GM04504 (cell line): ENCODE measurements around the gene CSPG5.

Source experiments
- DNase-seq: peaks from one replicate; pipeline ENCODE4 v3.0.0-alpha.2; 2012; ENCODE audit warnings: low read depth

CSPG5 gene

DNA sequence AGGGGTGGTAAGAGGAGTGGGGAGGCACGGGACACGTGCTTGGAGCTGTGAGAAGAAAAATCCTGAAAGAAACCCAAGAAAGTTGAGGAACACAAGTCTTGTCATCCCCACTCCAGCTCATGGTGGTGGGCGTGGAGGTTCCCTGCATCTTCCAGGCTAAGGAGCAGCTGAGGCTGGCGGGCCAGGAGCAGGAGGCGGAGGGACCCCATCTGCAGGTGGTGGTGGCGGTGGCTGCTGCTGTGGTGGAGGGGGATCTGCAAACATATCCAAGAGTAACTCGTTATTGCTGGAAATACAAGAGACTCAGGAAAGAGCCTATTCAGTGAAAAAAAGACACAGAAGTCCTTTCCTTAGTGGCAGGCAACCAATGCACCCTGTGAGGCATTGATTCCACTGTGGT, 9.4 kb upstream of the CSPG5 start:
- no peak for DNase-seq

DNA sequence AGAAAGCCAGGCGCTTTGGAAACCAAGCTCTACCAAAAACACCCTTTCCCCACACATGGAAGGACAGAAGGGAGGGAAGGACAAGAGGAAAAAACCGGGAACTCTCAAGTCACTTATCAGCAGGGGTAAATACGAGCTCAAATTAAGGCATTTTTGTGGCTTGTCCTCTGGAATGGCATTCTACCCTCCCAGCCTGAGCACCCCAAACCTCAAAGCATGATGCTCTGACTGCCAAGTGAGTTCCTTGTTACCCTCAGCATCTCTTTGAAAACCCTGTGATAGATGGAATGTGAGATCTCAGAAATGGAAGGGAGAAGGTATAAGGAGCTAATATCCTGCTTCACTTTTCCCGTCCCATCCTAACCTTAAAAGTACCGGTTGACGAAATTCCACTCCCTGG, 8.1 kb upstream of the CSPG5 start:
- DNase-seq = no peak

DNA sequence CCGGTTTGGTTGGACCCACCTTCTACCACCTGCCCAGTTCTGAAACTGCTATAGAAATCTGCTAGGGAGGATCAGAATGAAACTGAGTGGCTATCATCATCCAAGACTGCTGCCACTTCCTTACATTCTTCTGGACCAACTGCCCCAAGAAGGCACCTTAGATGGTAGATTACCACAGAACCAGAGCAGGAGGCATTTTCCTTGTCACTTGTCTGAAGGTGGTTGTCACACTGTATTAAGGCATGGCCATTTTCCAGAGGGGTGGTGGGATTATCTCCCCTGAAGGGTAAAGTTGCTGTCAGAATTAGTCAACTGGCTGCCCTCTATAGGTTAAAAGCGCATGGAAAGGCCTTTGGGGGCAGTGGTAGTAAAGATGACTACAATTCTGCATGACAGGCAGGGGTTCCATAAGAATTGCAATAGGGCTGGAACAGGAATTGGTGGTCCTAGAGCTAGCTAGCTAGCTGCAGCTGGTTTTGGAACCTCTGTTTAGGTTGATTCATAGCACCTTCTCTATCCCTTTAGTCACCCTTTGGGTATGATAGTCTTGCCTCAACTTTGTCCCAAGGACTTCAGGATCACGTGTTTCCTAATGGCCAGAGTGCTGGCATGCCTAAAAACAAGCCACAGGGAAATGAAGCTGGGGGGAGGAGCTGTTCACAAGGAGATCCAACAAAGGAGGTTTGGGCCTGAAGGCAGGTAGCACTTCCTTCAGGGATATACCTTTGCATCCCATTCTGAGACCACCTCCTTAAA, 4.8 kb upstream of the CSPG5 start:
- DNase-seq = no peak

DNA sequence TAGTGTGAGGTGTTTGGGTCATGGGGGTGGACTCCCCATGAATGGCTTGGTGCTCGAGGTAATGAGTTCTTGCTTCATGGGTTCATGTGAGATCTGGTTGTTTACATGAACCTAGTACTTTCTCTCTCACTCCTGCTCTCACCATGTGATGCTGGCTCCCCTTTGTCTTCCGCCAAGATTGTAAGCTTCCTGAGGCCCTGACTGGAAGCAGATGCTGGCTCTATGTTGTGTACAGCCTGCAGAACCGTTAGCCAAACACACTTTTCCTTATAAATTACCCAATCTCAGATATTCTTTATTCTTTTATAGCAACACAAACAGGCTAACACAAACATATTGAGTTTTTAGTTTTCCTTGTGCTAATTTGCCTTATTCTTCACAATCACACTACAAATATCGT, 3.2 kb upstream of the CSPG5 start:
- no peak for DNase-seq

DNA sequence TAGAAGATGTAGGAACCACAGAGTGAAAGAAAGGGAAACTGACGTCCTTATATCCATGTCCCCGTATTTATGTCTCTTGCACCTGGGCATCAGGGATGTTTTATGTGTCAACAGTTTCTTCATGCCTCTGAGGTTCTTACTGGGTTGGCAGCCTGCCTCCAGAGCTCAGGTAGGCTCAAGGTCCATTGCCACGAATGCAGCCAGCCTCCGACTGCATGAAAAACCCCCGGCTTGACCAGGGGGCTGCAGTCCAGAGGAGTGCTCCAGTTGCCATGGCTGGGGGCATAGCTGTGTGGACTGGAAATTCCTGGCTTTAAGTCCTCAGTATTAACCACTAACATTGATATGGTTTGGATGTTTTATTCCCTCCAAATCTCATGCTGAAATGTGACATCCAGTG, 2.8 kb upstream of the CSPG5 start:
- DNase-seq = no peak

DNA sequence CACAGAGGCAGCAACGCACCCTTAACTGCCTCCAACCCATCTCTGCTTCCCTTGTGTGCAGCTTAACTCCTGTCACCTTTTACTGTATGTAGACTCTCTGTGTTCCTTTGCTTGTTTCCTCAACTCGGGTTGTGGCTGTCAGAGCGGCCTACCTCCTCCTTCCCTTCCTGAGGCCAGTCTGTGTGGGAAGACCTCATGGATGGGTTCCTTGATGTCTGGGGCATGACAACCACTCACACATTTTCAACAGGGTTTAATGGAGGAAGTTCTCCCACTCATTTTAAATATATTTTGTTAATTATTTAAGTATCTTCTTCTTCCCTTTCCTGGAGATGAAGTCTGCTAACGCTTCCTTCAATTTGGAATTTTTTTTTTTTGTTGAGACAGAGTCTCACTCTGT, 1.8 kb upstream of the CSPG5 start:
- DNase-seq = no peak

DNA sequence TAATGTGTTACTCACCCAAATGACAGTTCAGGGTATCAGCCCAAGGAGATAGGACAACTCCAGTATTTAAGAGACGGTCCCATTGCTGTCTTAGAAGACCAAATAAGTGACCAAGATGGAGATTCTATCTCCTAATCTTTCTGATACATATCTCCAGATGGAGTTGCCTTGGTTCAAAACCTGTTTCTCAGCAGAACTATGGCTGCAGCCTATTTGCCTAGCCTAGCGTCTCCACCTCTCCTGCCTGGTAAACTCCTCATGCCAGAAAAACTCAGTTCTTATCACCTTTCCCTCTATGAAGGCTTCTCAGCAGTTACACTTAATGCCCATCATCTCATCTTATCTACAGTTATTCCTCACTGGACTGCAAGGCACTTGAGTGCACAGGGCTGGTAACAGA, 1.2 kb upstream of the CSPG5 start:
- no peak for DNase-seq

DNA sequence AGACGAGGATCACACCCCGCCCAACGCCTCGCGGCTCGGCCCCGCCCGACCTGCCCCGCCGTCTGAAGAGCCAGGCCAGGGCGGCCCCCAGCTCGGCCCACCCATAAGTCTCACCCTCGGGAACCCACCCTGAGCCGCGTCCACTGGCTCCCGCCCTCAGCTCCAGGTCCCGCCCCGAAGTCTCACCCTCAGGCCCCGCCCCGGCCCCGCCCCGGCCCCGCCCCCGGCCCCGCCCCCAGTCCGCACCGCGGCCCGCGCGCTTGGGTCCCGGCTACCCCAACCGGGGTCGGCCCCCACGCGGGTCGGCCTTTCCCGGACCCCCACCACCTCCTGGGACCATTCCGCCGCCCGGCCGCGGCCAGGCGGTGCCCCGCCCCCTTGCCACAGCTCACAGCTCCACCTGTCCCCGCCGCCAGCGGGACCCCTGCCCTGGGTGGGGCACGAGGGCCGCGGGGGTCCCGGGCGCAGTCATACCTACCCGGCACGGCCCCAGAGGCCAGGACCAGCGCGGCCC, 489 bp downstream of the CSPG5 start:
- no peak for DNase-seq

DNA sequence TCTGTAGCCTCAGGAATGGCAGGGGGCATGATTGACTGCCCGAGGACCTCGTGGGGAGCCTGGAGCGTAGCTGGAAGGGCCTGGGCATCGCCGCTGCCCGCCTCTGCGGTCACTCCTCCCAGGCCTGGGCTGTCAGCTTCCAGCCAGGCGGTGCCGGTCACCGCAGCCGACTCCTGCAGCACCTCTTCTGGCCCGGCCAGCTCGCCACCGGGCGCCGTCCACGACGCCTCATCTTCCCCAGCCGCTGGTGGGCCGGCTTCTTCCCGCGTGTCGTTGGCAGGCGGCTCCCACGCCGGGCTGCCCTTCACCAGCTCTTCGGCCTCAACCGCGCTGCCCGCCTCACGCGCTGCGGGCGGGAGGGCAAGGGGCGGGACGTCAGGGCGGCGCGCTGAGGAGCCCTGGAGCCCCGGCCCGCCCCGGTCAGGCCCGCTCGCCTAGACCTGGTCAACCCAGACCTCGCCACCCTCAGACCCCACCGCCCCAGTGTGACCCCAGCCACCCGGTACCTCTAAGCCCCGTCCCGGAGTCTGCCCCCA, 1.0 kb downstream of the CSPG5 start:
- DNase-seq = no peak

DNA sequence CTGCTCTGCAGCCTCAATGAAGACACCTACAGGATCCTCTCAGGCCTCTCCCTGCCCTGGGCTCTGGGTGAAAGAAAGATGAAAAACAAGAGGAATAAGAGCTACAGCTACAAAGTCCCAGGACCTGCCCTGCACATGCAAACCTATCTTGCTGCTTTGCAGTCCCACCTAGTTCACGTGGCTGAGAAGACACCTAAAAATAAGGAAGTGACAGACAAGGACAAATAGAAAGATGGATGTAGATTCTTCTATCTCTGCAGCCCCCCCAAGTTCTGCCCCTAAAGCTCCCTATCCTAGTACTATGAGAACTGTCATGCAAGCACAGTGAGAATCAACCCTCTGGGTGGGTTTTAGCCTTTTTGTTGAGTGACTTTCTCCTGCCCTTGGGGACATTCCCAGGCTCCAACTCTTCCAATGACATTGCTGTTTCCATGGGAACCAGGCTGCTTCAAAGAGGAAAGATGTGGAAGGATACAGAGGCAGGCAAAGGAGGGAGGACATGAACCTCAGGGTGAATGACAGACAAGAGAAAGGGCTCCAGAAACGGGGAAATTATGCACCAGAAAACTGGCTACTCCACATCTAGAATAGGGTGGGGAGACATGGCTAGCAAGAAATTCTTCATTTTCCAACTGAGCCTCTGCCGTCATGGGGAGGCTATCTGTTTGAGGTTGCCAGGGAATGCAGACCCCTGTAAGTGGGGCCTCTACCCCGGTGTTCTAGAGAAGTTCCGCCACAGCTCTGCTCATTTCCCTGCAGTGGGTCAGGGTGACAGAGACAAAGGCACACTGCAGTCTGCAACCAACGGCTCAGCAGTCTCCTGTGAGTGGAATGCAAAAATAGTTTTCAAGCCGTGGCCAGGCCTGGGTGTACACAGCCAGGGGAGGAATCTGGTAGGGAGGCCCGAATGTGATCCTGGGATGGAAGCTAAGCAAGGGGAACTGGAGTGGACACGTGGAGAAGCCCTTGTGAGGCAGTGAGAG, 5.2 kb downstream of the CSPG5 start:
- DNase-seq = no peak

DNA sequence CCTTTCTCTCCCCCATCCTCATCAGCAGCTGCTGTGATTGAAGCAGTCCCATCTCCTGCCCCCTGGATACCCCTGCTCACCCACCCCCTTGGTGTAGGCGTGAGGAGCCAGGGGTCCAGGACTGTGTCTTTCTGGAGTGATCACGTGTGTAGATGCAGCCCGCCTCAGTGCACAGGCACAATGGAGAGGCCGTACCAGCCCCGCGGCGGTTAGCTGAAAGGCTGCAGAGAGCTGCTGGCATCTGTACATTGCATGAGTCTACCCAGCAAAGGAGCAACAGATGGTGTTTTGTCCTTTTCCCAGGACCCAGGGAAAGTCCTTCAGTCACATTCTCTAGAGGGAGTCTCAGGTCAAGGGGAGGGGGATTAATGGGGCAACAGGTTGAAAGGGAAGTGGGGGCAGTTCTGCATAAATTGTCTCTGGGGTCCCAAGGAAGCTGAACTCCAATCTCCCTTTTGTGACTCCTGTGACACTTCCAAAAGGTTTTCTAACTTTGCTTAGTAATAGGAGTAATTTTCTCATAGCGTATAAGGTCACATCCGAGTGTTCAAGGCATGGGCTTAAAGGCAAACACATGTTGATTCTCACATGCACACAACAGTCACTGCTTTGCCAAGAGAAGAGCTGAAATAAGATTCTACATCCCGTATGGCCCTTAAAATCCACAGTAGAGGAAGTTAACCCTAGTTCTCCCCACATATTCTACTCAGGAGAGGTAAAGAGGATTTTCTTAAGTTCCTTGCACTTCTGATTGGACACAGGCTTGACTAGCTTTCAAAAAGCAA, 7.1 kb downstream of the CSPG5 start:
- DNase-seq = no peak

DNA sequence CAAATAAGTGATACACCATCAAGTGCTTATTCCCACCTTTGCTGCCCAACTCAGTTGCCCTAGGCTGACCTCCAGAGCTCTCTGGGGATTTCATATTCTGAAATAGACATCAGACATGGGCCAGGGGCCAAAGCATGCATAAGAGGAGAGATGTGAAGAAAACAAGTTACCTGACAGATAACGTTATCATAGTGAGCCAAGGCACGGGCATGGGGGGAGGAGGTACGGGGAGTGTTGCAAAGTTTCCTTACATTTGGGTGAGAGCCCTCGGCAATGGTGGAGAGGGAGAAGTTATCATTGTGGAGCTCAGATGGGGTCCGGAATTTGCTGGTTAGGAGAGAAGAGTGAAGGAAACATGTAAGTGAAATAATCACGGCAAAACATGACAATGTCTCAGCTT, 9.8 kb downstream of the CSPG5 start:
- DNase-seq = no peak

DNA sequence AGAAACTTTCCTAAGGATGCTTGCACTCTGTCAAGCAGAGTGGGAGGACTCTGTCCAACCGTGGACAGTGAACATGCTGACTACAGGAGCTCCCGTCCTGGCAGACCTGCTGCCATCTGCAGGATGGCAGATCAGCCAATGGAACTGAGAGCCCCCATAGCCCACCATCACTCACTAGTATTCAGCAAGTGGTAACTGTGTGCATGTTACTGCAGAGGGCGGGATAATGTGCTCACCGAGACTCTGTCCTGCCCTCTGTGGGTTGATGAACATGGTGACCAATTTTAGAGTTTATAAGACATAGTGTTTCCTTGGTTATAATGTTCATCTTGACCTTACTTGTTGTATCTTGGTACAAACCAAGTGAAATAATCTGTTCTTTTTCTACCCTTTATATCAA, 11.5 kb downstream of the CSPG5 start:
- DNase-seq = no peak

DNA sequence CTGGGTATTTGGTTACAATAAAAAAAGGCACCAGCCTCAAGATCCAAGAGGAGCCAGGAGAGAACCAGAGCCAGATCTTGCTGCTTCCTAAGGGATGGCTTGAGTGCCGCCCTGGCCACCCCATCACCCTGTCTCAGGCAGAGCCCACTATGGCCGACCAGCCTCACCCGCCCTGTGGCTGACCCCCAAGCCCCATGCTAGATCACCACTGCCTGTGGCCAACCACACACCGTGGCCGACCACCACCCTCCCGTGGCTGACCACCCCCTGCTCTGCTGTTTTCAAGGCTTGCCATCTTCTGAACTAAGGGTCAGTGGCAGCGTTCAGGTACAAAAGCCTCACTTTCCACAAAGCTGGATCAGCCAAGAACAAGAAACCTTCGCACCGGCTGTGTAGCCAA, 12.0 kb downstream of the CSPG5 start:
- no peak for DNase-seq

DNA sequence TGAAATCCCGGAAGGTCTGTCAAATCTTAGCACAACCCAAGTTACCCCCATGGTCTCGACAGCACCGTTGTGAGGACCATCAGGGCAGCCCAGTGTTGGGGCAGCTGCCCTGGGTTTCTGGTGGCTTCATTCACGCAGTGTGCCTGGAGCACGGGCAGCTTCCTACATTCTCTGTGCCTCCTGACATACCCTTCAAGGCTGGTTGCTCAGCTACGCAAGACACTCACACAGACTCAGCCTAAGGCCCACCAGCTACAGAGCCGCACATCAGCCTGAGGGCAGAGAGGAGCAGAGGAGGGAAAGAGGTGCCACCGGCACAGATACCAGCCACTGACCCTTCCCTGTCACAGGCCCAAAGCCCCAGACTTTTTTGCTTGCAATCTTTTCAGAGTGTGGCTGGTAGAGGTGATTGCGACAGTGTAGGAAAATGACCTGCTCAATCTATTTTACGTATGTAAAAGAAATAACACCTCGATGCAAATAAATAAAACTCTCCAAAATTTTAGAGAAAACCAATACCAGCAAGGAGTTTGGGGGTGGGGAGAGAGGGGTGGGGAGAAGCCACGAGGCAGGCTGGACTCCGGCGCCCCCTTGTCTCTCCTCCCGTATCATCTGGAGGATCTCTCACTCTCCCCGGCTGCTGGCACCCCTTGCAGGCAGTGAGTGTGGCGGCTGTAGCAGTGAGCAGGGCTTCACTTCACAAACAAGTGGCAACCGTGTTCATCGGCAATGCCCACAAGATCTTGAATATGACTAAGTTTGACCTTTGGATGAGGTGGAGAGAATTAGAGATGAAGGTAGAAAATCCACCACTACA, 12.7 kb downstream of the CSPG5 start:
- no peak for DNase-seq

DNA sequence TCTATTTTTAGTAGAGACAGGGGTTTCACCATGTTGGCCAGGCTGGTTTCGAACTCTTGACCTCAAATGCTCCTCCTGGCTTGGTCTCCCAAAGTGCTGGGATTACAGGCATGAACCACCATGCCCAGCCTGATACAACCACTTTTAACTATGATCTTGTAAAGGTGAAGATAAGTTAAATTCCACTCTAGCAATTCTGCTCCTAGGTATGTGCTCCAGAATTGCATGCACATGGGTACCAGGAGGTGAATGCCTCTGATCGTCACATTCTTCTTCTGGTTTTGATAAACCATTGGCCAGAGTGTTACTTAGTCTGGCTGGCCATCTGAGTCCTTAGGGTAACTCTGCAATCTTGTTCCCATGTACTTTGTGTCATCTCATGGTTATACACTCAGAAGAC, 22.3 kb downstream of the CSPG5 start:
- DNase-seq = no peak

DNA sequence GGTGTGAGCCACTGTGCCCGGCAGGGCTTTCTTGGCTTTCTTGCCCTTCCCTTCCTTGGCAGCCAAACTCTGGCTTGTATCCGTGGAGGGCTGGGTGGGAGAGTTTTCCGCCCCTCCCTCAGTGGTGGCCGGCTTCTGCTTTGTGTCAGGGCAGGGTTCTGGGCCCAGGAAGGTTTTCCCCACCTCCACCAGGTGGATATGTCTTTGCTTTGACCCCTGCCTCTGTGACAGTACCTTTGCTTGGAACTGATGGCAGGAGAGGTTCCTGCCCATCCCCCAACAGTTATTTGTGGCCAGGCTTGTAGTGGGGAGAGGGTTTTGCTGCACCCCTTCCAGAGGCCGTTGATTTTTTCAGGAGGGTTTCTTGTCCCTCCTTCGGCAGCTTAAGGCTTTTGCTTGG, 24.3 kb downstream of the CSPG5 start:
- DNase-seq = no peak

DNA sequence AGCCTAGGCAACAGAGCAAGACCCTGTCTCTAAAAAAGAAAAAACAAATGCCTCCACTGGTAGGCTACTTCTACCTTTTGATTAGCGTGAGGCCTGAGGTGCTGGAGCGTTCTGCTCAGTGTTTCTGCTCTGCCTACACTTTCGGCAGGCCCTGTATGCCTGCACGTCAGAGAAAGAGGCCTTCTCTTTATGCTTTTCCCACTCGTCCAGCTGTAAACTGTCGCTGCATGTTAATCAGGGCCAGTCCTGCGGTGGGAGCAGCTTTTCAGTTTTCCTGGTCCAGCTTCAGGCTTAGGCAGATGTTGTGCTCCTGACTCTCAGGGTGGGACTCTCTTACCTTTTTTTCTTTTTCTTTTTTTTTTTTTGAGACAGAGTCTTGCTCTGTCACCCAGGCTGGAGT, 25.3 kb downstream of the CSPG5 start:
- DNase-seq = no peak

DNA sequence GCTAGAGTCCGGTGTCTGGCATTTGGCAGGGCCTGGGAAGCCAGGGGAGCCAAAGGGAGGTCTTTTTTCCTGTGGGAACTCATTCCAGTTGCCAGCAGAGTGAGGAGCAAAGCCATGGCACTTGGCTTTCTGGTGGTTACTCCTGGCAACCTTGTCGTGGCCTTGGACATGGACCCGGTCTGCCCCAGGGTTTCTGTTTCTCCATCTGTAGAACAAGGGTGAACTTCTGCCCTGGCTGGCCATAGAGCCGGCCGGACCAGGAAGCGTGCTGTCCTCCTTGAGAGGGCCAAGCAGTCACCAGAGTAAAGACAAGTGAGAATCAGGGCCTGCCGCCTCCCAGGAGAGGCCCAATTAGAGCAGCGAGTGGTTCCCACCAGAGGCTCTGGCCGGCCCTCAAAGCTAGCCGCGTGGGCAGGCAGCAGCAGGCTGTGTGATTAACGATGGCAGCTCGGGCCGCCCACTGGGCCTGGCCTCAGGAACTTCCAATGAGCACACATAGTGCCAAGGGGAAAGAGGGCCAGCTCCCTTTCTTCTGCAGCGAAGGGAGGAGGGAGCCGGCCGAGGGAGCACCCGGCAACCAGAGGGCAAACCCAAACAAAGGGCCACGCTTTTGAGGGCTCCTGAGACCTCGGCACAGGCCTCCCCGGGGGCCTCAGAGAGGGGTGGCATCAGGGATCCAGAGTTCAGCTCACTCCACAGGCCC, 36.0 kb downstream of the CSPG5 start:
- no peak for DNase-seq

DNA sequence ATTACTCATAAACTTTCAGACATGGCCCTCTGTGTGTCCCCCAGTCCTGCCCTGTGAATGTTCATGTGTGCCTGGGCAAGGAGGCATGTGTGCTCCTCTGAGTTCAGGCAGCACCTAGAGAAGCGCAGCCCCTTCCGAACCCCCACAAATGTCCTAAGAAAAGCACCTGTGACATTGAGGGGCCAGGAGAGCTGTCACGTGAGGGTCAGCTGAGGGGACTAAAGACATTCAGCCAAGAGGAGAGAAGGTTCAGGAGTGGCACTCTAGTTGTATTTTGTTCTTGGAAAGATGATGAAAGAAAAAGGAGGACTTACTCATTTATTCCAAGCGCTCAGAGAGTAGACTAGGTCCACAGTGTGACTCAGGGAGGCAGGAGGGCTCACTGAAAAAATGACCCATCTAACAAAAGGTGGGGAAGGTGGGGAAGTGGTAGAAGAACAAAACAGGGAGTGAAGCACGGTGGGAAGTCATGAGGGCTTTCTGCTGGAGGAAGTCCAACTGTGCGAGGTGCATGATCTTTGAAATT, 37.0 kb downstream of the CSPG5 start:
- DNase-seq = no peak
